Measurements from ENCODE around the gene RAPGEF3. TPM values are rescaled to one million over a fixed set of nuclear protein-coding genes. Genes with fewer than 3 reads are reported as not detected.

The RAPGEF3 gene
- total RNA-seq, 1 experiment from 2014 or later = 8.2 TPM

GRCh38 chr12:47715877-47716548 is 42.7 kb downstream of the RAPGEF3 start:
- no peaks in the 10 kb centered on the region for H3K27me3 Mint-ChIP-seq (ENCODE audit: unreplicated experiment)
- no peak overlapping the region for H3K27ac Mint-ChIP-seq (ENCODE audit: unreplicated experiment)
- TF ChIP-seq CTCF (IDR thresholded peaks at IDR 0.05; ENCODE audit: unreplicated experiment) = no peak
- no peaks in the 10 kb centered on the region for H3K4me1 Mint-ChIP-seq (ENCODE audit: low read depth, unreplicated experiment)
- CTCF ChIA-PET = interaction anchor here (1.0 to 2.3 kb wide), 3 partner anchors 10 to 123 kb away, joined by 3 to 11 read pairs (median 3); partner anchors contain the start of gene RPAP3
- no peaks in the 10 kb centered on the region for H3K9me3 Mint-ChIP-seq (ENCODE audit: low read depth, unreplicated experiment)
- intact Hi-C loops (cut with micrococcal nuclease; ENCODE audit: unreplicated experiment) = loop anchor here (1.0 kb wide), 2 partner anchors 63 to 122 kb away; no protein-coding TSS in a partner anchor
- H3K36me3 Mint-ChIP-seq (ENCODE audit: insufficient read depth, unreplicated experiment) = no peaks in the 10 kb centered on the region
- H3K4me3 Mint-ChIP-seq (ENCODE audit: low read depth, unreplicated experiment) = no peak overlapping the region
- DNase-seq = no peak
- BruUV-seq (replicated peaks) = no TSS peak

DNA sequence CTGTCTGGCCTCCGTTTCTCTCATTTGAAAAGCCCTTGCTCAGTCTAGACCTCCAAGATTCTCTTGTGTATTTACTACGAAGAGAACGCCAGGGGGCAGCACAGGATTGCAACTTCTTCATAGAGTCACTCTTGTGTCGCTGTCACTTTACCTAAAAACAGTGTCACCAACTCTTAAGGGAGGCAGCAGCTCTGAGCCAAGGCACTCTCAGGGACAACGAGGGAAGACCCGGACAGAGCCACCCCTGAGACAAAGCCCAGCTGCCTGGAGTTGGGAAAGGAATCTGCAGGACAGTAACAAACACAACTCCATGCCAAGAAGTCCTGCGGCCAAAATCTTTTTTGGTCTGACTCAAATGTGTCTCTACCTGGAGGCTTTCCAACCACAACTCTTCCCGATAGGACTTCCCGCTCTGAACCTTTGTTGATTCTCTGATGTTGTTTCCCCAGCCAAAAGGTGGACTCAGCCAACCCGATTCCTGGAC is 43.2 kb downstream of the RAPGEF3 start:
- Mint-ChIP-seq H3K36me3 (ENCODE audit: insufficient read depth, unreplicated experiment) (no peaks in the 10 kb centered on the region), H3K27me3 (ENCODE audit: unreplicated experiment) (no peaks in the 10 kb centered on the region), H3K27ac (ENCODE audit: unreplicated experiment) (no peak overlapping the region), H3K9me3 (ENCODE audit: low read depth, unreplicated experiment) (no peaks in the 10 kb centered on the region), H3K4me1 (ENCODE audit: low read depth, unreplicated experiment) (no peaks in the 10 kb centered on the region), H3K4me3 (ENCODE audit: low read depth, unreplicated experiment) (no peak overlapping the region)
- intact Hi-C loops (cut with micrococcal nuclease; ENCODE audit: unreplicated experiment) = loop anchor here (1.0 kb wide), 2 partner anchors 64 to 123 kb away; no protein-coding TSS in a partner anchor
- TF ChIP-seq CTCF (IDR thresholded peaks at IDR 0.05; ENCODE audit: unreplicated experiment) = peak; percentile 77
- CTCF ChIA-PET = interaction anchor here (1.0 to 2.3 kb wide), 3 partner anchors 9 to 123 kb away, joined by 3 to 11 read pairs (median 3); partner anchors contain the start of gene RPAP3
- peak; percentile 61 for DNase-seq
- no TSS peak for BruUV-seq (replicated peaks)

DNA sequence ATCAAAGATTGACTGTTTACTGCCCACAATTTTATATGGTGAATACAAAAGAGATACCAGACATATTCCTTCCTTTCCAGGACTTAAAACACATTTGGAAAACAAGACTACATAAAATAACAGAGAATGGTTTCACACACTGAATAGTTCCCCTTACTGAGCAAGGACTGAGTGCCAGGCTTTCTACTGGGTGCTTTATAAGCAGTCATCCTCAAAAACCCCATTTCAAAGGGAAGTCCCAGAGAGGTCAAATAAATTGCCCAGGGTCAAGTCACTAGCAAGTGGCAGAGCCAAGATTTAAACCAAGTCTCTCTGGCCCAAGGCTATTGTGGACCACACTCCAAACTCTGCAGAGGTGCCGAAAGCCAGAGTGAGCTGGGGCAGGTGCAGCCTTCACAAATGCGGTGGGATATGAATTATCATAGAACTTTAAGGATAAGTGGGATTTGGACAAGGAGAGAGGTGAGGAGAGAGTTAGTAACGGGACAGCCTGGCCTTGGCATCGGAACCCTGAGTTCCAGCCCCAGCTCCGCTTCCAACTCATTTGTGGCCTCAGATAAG is 43.8 kb downstream of the RAPGEF3 start:
- Mint-ChIP-seq H3K27me3 (ENCODE audit: unreplicated experiment) (no peaks in the 10 kb centered on the region), H3K4me1 (ENCODE audit: low read depth, unreplicated experiment) (no peaks in the 10 kb centered on the region), H3K4me3 (ENCODE audit: low read depth, unreplicated experiment) (no peak overlapping the region), H3K27ac (ENCODE audit: unreplicated experiment) (no peak overlapping the region), H3K9me3 (ENCODE audit: low read depth, unreplicated experiment) (no peaks in the 10 kb centered on the region), H3K36me3 (ENCODE audit: insufficient read depth, unreplicated experiment) (no peaks in the 10 kb centered on the region)
- intact Hi-C loops (cut with micrococcal nuclease; ENCODE audit: unreplicated experiment) = loop anchor here (1.0 kb wide), 2 partner anchors 64 to 123 kb away; no protein-coding TSS in a partner anchor
- CTCF ChIA-PET = interaction anchor here (1.0 to 2.3 kb wide), 3 partner anchors 9 to 124 kb away, joined by 3 to 11 read pairs (median 3); partner anchors contain the start of gene RPAP3
- no peak for TF ChIP-seq CTCF (IDR thresholded peaks at IDR 0.05; ENCODE audit: unreplicated experiment)
- DNase-seq = no peak
- no TSS peak for BruUV-seq (replicated peaks)

DNA sequence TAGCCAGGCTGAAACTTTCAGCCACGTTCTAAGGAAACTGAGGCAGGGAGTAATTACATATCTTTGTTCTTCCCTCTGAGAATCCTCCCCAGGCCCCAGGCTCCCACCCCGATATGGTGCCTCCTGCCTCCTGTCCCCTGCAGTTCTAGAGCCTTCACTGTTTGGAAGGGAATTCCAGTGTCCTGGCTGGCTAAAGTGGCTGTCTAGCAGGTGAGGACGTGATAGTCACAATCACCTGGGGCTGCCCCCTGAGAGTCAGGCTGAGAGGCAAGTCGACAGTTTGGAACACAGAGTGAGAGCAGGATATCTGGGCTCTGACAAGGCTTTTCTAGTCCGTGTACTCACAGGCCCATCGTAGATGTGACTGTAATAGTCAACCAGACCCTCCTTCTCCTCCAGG is 46.5 kb downstream of the RAPGEF3 start:
- Mint-ChIP-seq H3K27me3 (ENCODE audit: unreplicated experiment) (no peaks in the 10 kb centered on the region), H3K9me3 (ENCODE audit: low read depth, unreplicated experiment) (no peaks in the 10 kb centered on the region), H3K4me1 (ENCODE audit: low read depth, unreplicated experiment) (no peaks in the 10 kb centered on the region), H3K4me3 (ENCODE audit: low read depth, unreplicated experiment) (no peak overlapping the region), H3K27ac (ENCODE audit: unreplicated experiment) (no peak overlapping the region), H3K36me3 (ENCODE audit: insufficient read depth, unreplicated experiment) (no peaks in the 10 kb centered on the region)
- intact Hi-C loops (cut with micrococcal nuclease; ENCODE audit: unreplicated experiment) = no loop called here
- no peak for TF ChIP-seq CTCF (IDR thresholded peaks at IDR 0.05; ENCODE audit: unreplicated experiment)
- no peak for DNase-seq
- CTCF ChIA-PET = no interaction called here
- no TSS peak for BruUV-seq (replicated peaks)
